ENCODE results near the gene GJB4.

GRCh38 chr1:34721241-34721640 lies 38.3 kb upstream of the GJB4 start:
- TF ChIP-seq CTCF (IDR thresholded peaks at IDR 0.05; ENCODE audit: poor library complexity): no peak
- TF ChIP-seq EZH2 (IDR thresholded peaks at IDR 0.05; ENCODE audit: borderline replicate concordance): no peak

Data from hepatocyte (in vitro differentiated cells).